Keratinocyte (primary cell): ENCODE results near the gene WARS2. TPM values are rescaled to one million over a fixed set of nuclear protein-coding genes. Genes with fewer than 3 reads are reported as not detected.

Experiments
- DNase-seq: peaks from one replicate; pipeline ENCODE4 v3.0.0-alpha.2; 2011; ENCODE audit warnings: low read depth, missing footprints, low spot score
- FAIRE-seq: peaks from 2 replicates; lab custom pipeline; 2011; peaks lifted over from hg19 to GRCh38; lab: Jason Lieb, UNC
- H2AFZ ChIP-seq: 2 replicates; pipeline ENCODE4 v1.6.0; 2012; ENCODE audit warnings: low read length, control low read depth, inconsistent platforms; ENCODE audit not compliant: control insufficient read depth
- H3K27ac ChIP-seq: 2 replicates; pipeline ENCODE4 v1.5.1; 2011; ENCODE audit warnings: low read length; ENCODE audit not compliant: control insufficient read depth, insufficient read depth
- H3K27me3 ChIP-seq: 3 replicates; pipeline ENCODE4 v1.6.0; 2011; ENCODE audit warnings: low read length; ENCODE audit not compliant: control insufficient read depth, insufficient read depth; ENCODE audit errors: extremely low read depth
- H3K36me3 ChIP-seq, 2 experiments: 2 replicates in 1 of 2; 3 replicates in 1 of 2; pipeline ENCODE4 v1.5.1; 2011; ENCODE audit warnings: low read length in 2 of 2, mild to moderate bottlenecking in 1 of 2; ENCODE audit not compliant: control insufficient read depth in 2 of 2, insufficient read depth in 2 of 2; ENCODE audit errors: extremely low read depth in 1 of 2
- H3K4me1 ChIP-seq: 3 replicates; pipeline ENCODE4 v1.5.1; 2011; ENCODE audit warnings: low read length; ENCODE audit not compliant: control insufficient read depth, insufficient read depth; ENCODE audit errors: extremely low read depth
- H3K4me2 ChIP-seq: 3 replicates; pipeline ENCODE4 v1.6.0; 2011; ENCODE audit warnings: low read depth, low read length; ENCODE audit not compliant: control insufficient read depth, insufficient read depth; ENCODE audit errors: extremely low read depth
- H3K4me3 ChIP-seq, 3 experiments: fragments of 200-600 bp in 1 of 3; sonication (generic) in 1 of 3; 2 replicates in 2 of 3; 3 replicates in 1 of 3; pipeline ENCODE4 v1.5.1; 2011 to 2016; ENCODE audit warnings: low read length in 3 of 3, mild to moderate bottlenecking in 3 of 3, control low read depth in 2 of 3, inconsistent platforms in 1 of 3, low read depth in 1 of 3, mixed read lengths in 1 of 3, mixed run types in 1 of 3, moderate library complexity in 1 of 3; ENCODE audit not compliant: control insufficient read depth in 2 of 3, insufficient read depth in 2 of 3; ENCODE audit errors: extremely low read depth in 1 of 3
- H3K79me2 ChIP-seq: 2 replicates; pipeline ENCODE4 v1.6.0; 2012; ENCODE audit warnings: low read length; ENCODE audit not compliant: control insufficient read depth, insufficient read depth
- H3K9ac ChIP-seq: 3 replicates; pipeline ENCODE4 v1.6.0; 2011; ENCODE audit warnings: low read length; ENCODE audit not compliant: control insufficient read depth, insufficient read depth; ENCODE audit errors: extremely low read depth
- H3K9me1 ChIP-seq: 3 replicates; pipeline ENCODE4 v1.6.0; 2011; ENCODE audit warnings: low read length; ENCODE audit not compliant: control insufficient read depth, insufficient read depth; ENCODE audit errors: extremely low read depth
- H3K9me3 ChIP-seq: 2 replicates; pipeline ENCODE4 v1.5.1; 2012; ENCODE audit warnings: low read depth, low read length; ENCODE audit not compliant: control insufficient read depth
- H4K20me1 ChIP-seq: 3 replicates; pipeline ENCODE4 v1.6.0; 2011; ENCODE audit warnings: low read length; ENCODE audit not compliant: control insufficient read depth, insufficient read depth; ENCODE audit errors: extremely low read depth
- EZH2 ChIP-seq: IDR thresholded peaks from one replicate; pipeline ENCODE4 v1.6.1; 2012; ENCODE audit warnings: inconsistent platforms, mild to moderate bottlenecking, low read length, moderate library complexity
- dilution Hi-C: fragments of 300-500 bp; cut with MboI; formaldehyde crosslinking; loops from one replicate; pipeline ENCODE4 v1.7.0; 2020; ENCODE audit warnings: low sequenced_read_pairs; ENCODE audit not compliant: extremely low pct_ligation_motif_present
- polyA plus RNA-seq, 5 experiments: library from polyadenylated mRNA; depleted of rRNA in 3 of 5; stranded (reverse) in 3 of 5; stranded (forward) in 1 of 5; unstranded in 1 of 5; fragments of >200 nt; gene quantifications; 1 replicate in 1 of 5; 2 replicates in 3 of 5; 3 replicates in 1 of 5; pipeline versions ENCODE4 v1.2.1 to v1.2.3, GENCODE V29; 2011 to 2012; ENCODE audit warnings: missing spikeins in 2 of 5, low read depth in 1 of 5, low replicate concordance in 1 of 5
- TF ChIP-seq, protein P1 (sequence below), 3 experiments: IDR thresholded peaks in 1 of 3; conservative IDR thresholded peaks in 1 of 3; optimal IDR thresholded peaks in 1 of 3; 2 replicates in 2 of 3; 3 replicates in 1 of 3; pipeline versions ENCODE3 to v1.5.1; 2011; ENCODE audit warnings: low read length in 3 of 3, mild to moderate bottlenecking in 3 of 3, moderate library complexity in 2 of 3, control low read depth in 1 of 3, inconsistent platforms in 1 of 3; ENCODE audit not compliant: insufficient read depth in 2 of 3; ENCODE audit errors: extremely low read depth in 1 of 3

Gene WARS2
- polyA plus RNA-seq, 1 donor (not counting 4 experiments of a cell fraction or from before 2014, with no cell fraction given), result 10.3 TPM

DNA sequence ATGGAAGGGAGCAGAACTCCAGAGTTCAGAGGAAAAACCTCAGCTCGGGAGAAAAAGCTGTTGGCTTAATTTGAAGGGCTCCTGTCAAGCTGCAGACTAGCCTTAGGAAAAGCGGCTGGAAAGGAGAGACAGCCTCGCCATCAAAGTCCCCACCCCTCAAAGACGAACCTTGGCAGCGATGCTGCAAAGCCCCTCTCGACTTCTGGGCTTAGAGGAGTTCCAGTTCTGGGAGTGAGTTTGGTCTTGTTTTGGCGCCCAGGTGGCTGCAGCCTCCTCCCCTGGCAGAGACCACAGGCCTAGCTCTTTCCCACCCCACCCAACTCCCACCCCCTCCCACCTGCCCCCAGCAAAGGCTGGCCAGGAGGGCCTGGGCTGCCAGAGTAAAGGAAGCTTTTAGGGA is 143.2 kb downstream of the WARS2 start:
- H3K9me1 ChIP-seq, result no peaks in the 10 kb centered on the region
- no peak overlapping the region for H2AFZ ChIP-seq
- TF ChIP-seq, protein P1, sequence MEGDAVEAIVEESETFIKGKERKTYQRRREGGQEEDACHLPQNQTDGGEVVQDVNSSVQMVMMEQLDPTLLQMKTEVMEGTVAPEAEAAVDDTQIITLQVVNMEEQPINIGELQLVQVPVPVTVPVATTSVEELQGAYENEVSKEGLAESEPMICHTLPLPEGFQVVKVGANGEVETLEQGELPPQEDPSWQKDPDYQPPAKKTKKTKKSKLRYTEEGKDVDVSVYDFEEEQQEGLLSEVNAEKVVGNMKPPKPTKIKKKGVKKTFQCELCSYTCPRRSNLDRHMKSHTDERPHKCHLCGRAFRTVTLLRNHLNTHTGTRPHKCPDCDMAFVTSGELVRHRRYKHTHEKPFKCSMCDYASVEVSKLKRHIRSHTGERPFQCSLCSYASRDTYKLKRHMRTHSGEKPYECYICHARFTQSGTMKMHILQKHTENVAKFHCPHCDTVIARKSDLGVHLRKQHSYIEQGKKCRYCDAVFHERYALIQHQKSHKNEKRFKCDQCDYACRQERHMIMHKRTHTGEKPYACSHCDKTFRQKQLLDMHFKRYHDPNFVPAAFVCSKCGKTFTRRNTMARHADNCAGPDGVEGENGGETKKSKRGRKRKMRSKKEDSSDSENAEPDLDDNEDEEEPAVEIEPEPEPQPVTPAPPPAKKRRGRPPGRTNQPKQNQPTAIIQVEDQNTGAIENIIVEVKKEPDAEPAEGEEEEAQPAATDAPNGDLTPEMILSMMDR (optimal IDR thresholded peaks at IDR 0.05 in 1 of 3, IDR thresholded peaks at IDR 0.05 in 1 of 3, conservative IDR thresholded peaks at IDR 0.05 in 1 of 3; ENCODE audit: extremely low read depth in 1 of 3, insufficient read depth in 2 of 3, low read length in 3 of 3), result no peak
- TF ChIP-seq EZH2, result no peak
- no peak for DNase-seq
- no peak for FAIRE-seq
- H3K79me2 ChIP-seq, result no peaks in the 10 kb centered on the region
- no peaks in the 10 kb centered on the region for H3K36me3 ChIP-seq
- H3K4me2 ChIP-seq, result no peak overlapping the region
- peaks cover 16% of the 10 kb centered on the region for H3K4me1 ChIP-seq
- no peaks in the 10 kb centered on the region for H4K20me1 ChIP-seq
- H3K9ac ChIP-seq, result no peak overlapping the region
- no peak overlapping the region for H3K4me3 ChIP-seq
- no peak overlapping the region for H3K27ac ChIP-seq
- H3K9me3 ChIP-seq, result no peaks in the 10 kb centered on the region
- H3K27me3 ChIP-seq, result peaks cover 89% of the 10 kb centered on the region
- dilution Hi-C loops, result no loop called here

DNA sequence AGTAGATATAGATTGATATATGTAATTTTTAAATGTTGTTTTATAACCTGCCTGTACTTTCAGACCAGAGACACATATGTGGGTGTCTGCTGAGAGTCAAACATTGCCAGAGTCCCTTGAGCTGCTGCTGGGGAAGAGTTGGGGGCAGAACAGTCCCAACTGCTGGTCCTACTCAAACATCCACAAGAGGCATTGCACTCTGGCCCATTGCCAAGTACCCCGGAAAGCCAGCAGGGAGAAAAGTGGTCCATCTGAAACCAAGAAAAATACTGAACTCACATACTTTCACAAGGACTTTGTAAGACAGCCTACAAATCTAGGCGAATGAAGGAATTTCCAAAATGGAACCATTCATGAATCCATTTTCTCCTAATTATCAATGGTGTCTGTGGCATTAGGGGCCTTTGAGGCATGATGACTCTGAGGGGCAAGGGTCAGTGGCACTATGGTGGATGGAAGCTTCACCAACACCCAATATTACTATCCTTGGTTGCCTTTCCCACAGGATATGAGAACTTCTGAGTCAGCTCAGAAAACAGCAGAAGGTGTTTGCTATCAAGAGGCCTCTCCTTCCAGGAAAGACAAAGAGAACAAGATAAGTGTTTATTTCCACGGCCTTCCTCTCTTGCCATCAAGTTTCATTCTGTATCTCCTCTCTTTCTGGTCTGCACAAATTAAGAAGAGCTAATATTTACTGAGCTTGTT is 145.0 kb downstream of the WARS2 start:
- Histone ChIP-seq H3K36me3 (no peaks in the 10 kb centered on the region), H3K4me2 (no peak overlapping the region), H2AFZ (no peak overlapping the region), H3K9me1 (no peaks in the 10 kb centered on the region), H3K9me3 (no peaks in the 10 kb centered on the region), H3K27ac (no peak overlapping the region), H3K4me3 (no peak overlapping the region), H4K20me1 (no peaks in the 10 kb centered on the region), H3K79me2 (no peaks in the 10 kb centered on the region), H3K9ac (no peak overlapping the region), H3K27me3 (peaks cover 98% of the 10 kb centered on the region), H3K4me1 (peaks cover 3% of the 10 kb centered on the region)
- no peak for DNase-seq
- dilution Hi-C loops, result no loop called here
- TF ChIP-seq EZH2, result no peak
- TF ChIP-seq, protein P1 (optimal IDR thresholded peaks at IDR 0.05 in 1 of 3, IDR thresholded peaks at IDR 0.05 in 1 of 3, conservative IDR thresholded peaks at IDR 0.05 in 1 of 3; ENCODE audit: extremely low read depth in 1 of 3, insufficient read depth in 2 of 3, low read length in 3 of 3), result no peak
- no peak for FAIRE-seq
